Measurements from ENCODE around the gene ZNF566.
A peak's percentile ranks its signal among the peaks of the same experiment; 100 is the strongest.
"Not testable (repeated sequence)": the region's sequence is repeated elsewhere in the genome, so short reads cannot be mapped to it uniquely, and the experiment has no call there.

ZNF566 gene

GRCh38 chr19:36489118-36489919 lies at the start of gene ZNF566:
Gene ZNF566 (minus strand): TSS chr19:36489561. CDS start chr19:36476557, 13,004 bp downstream.
- DNase-seq, result peak; percentile 91

GRCh38 chr19:36528921-36529518 lies 39.7 kb upstream of the ZNF566 start:
- peak in 1 of 2 donors; percentile 50 for DNase-seq

- peak; percentile 95 to 96 for DNase-seq
Observed at GRCh38 chr19:36528194-36528920, 39.0 kb upstream of the ZNF566 start, which contains the start of gene ZNF260. Gene ZNF260 (minus strand): TSS chr19:36528271. CDS start chr19:36515238, 13,033 bp downstream.

- DNase-seq, result no peak
Observed at GRCh38 chr19:36527873-36528193, 38.5 kb upstream of the ZNF566 start.

- DNase-seq, result peak in 1 of 2 donors; percentile 75
Observed at GRCh38 chr19:36527341-36527740, 38.0 kb upstream of the ZNF566 start.

GRCh38 chr19:36526581-36526980 lies 37.2 kb upstream of the ZNF566 start:
- DNase-seq, result no peak

- no peak for DNase-seq
Observed at GRCh38 chr19:36524617-36525016, 35.3 kb upstream of the ZNF566 start.

- DNase-seq, result no peak
Observed at GRCh38 chr19:36514012-36514612, 24.8 kb upstream of the ZNF566 start.

GRCh38 chr19:36508325-36508724 lies 19.0 kb upstream of the ZNF566 start:
- DNase-seq, result no peak

GRCh38 chr19:36501973-36502372 lies 12.6 kb upstream of the ZNF566 start:
- DNase-seq, result no peak

- no peak for DNase-seq
Observed at GRCh38 chr19:36497001-36497400, 7.6 kb upstream of the ZNF566 start.

GRCh38 chr19:36492689-36493453 lies 3.5 kb upstream of the ZNF566 start:
- peak; percentile 19 to 47 for DNase-seq

GRCh38 chr19:36490846-36491245 lies 1.5 kb upstream of the ZNF566 start:
- not testable (repeated sequence) for DNase-seq

- peak; percentile 70 to 78 for DNase-seq
Observed at GRCh38 chr19:36489920-36490415, 607 bp upstream of the ZNF566 start.

GRCh38 chr19:36488846-36489117 lies 579 bp downstream of the ZNF566 start:
- DNase-seq, result peak; percentile 2 to 4

GRCh38 chr19:36488118-36488845 lies 1.1 kb downstream of the ZNF566 start:
- DNase-seq, result no peak

GRCh38 chr19:36483653-36484052 lies 5.7 kb downstream of the ZNF566 start:
- DNase-seq, result no peak

GRCh38 chr19:36482876-36483275 lies 6.5 kb downstream of the ZNF566 start:
- DNase-seq, result no peak

- no peak for DNase-seq
Observed at GRCh38 chr19:36460046-36460445, 29.3 kb downstream of the ZNF566 start.

GRCh38 chr19:36456831-36457230 lies 32.5 kb downstream of the ZNF566 start:
- DNase-seq, result no peak

GRCh38 chr19:36449059-36449670 lies 40.2 kb downstream of the ZNF566 start:
- DNase-seq, result no peak

Data from inflammatory macrophage treated with lipopolysaccharide for 1 hour (primary cell).